AG08395 (cell line): ENCODE data around the gene NOL3.

Experiments
- DNase-seq: peaks from one replicate; pipeline ENCODE4 v3.0.0; 2012; ENCODE audit warnings: mixed read lengths, low spot score

Gene NOL3

GRCh38 chr16:67190041-67190440, 19.7 kb downstream of the NOL3 start, which contains the start of gene EXOC3L1:
TSS of gene EXOC3L1 (minus strand) at chr16:67190136. CDS start at chr16:67189676, 460 bp downstream.
- no peak for DNase-seq

DNA sequence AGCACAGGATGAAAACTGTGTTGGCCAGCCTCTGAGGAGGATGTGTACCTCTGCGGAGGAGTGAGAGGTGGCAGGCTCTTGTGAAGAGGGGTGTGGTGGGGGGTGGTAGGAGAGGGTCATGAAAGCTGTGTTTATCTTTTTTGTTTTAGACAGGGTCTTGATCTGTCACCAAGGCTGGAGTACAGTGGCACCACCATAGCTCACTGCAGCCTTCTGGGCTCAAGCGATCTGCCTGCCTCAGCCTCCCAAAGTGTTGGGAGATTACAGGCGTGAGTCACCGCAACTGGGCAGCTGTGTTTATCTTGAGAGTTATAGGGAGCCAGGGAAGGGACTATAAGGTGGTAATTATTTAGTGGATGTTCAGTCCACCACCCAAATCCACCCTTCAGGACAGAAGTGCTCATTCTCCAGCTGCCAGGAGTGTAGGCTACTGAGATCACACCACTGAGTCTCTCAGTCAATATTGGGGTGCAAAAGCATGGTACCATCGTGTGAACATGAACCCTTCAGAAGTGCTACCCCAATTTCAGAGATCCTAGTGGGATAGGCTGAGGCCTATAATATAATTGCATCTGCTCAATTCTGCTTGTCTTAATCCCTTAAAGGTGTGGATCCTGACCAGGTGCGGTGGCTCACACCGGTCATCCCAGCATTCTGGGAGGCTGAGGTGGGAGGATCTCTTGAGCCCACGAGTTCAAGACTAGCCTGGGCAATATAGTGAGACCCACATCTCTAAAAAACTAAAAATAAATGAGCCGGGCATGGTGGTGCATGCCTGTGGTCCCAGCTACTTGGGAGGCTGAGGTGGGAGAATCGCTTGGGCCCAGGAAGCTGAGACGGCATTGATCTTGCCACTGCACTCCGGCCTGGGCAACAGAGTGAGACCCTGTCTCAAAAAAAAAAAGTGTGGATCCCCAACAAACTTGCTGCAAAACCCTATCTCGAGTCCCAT, 20.4 kb downstream of the NOL3 start:
- no peak for DNase-seq

DNA sequence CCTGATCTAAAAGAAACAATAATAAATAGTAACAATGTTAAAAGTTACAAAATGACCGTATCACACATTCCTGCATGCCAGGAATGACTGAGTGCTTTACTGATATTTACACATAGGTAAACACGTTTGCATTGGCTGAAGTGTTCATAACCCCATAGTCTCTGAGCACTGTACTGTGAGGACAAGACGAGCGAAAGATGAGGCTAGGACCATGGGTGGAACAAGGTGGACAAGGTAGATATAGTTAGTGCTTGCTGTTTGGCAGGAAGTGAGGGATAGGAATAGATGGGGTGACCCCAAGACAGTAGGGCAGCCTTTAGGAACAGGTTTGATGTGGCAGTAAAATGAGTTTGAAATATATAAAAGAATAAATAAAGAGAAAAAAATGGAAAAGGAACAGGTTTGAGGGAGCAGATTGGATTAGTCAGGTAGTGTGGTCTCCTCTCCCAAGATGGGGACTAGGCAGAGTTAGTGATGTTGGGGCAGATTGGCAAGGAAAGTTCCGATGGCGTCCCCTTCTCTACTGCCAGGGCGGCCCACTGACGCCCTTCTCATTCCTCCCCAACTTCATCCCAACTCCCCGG, 21.2 kb downstream of the NOL3 start:
- no peak for DNase-seq

DNA sequence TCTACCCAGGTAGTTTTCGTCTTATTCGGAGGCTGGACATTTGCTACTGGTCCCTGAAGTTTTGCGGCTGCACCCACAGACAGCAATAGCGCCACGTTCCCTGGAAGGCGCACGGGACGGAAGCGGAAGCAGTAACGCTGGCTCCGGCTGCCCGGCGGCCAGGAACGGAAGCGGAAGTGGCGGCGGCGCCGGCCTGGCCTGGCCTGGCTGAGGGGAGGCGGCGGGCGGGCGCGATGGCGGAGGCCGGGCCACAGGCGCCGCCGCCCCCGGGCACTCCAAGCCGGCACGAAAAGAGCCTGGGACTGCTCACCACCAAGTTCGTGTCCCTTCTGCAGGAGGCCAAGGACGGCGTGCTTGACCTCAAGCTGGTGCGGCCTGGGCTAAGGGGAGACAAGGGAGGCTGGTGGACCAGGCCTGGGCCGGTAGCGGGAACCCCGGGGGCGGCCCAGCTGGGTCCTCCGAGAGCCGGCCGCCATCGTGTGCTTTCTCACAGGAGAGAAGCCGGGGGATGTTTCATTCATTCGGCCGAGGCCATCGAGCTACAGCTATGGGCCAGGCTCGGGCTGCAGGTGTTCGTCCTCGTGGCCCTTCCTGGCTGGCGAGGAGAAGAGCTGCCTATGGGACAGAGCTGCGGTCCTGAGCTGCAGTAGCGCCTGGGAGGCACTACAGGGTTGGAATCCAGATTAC, 21.8 kb downstream of the NOL3 start, which contains the start of gene E2F4:
TSS of gene E2F4 (plus strand) at position 161 of the 687 bp plus-strand sequence. CDS start at position 234, 73 bp downstream.
- DNase-seq, result peak; percentile 94

DNA sequence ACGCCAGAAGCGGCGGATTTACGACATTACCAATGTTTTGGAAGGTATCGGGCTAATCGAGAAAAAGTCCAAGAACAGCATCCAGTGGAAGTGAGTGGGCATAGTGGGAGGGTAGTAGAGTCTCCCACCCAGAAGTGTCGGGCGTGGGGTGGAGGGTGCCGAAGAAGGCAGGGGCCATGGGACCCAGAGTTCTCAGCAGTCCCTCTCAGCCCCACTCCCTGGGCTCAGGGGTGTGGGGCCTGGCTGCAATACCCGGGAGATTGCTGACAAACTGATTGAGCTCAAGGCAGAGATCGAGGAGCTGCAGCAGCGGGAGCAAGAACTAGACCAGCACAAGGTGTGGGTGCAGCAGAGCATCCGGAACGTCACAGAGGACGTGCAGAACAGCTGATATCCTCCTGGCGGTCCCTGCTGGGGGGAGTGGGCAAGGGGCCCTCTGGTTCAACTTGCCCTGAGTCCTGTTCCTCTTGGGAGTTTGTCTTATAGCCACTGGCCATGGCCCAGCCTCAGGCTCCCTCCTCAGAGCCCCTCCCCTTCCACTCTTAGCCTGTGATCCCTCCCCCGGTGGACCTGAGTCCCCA, 22.5 kb downstream of the NOL3 start:
- no peak for DNase-seq

- no peak for DNase-seq
Observed at GRCh38 chr16:67193536-67193935, 23.2 kb downstream of the NOL3 start.

GRCh38 chr16:67194260-67194659, 23.9 kb downstream of the NOL3 start:
- no peak for DNase-seq

GRCh38 chr16:67195676-67196075, 25.3 kb downstream of the NOL3 start:
- DNase-seq, result no peak

DNA sequence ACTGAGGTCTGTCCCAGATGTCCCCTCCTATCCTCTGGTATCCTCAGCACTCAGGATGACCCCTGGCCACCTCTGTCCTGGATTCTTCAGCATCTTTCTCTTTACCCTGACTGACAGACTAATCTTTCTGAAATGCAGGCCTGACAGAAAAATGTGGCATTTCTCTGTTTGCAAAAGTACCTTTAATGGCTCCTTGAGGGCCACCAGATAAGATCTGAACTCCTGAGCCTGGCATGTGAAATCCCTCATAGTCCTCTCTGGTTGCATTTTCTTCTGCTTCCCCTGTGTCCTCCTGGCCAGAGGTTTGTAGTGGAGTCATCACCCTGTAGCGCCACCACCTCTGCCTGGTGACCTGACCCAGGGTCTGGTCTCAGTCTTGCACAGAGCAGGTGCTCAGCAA, 26.5 kb downstream of the NOL3 start:
- DNase-seq, result no peak

- no peak for DNase-seq
Observed at GRCh38 chr16:67197704-67198103, 27.4 kb downstream of the NOL3 start.

- DNase-seq, result peak; percentile 73
Observed at GRCh38 chr16:67198238-67198734, 27.9 kb downstream of the NOL3 start.

DNA sequence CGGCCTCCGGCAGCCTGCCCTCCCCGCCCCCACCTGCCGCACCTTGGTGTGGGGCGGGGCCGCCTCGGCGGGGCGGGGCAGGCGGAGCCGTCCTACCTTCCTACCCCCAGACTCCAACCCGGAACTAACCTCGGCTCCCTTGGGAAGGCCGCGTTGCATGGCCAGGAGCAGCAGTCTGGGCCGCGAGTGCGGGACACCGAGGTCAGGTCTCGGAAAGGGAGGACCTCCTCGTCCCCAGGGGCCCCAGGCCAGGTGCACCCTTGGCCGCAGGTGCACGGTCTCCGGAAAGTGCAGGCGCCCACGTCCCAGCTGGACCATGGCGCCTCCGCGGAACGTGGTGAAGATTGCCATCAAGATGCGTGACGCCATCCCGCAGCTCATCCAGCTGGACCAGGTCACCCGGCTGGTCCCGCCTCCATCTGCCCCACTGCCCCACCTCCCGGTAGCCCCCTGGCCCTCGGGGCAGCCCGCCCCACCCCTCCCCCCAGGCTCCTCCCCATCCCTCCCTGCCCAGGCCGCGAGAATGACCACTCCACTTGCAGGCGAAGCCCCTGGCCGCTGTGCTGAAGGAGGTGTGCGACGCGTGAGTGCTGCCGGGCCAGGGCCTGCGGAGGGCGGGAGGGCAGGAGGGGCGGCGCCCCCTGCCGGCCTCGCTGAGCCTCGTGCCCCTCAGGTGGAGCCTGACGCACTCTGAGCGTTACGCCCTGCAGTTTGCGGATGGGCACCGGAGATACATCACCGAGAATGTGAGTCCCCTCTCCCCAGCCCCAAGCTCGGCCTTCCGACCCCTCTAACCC, 28.9 kb downstream of the NOL3 start, which contains the start of gene ELMO3:
TSS of gene ELMO3 (plus strand) at position 121 of the 797 bp plus-strand sequence. CDS start at position 317, 196 bp downstream.
- DNase-seq, result no peak

DNA sequence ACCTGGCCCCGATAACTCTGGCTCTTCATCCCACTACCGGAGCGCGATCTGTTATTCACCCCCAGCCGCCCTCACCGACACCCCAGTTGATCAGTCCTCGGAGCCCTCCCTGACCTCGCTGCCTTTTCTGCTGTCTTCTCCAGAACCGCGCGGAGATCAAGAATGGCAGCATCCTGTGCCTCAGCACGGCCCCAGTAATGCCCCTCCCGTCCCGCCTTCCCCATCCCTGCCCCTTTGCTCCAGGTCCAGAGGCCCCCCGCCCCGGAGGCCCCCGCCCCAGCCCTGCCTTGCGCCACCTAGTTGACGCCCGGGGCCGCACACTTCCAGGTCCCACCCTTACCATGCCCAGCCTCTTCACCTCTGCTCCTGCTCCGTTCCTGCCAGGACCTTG, 29.5 kb downstream of the NOL3 start:
- no peak for DNase-seq

- DNase-seq, result no peak
Observed at GRCh38 chr16:67200491-67200890, 30.2 kb downstream of the NOL3 start.

DNA sequence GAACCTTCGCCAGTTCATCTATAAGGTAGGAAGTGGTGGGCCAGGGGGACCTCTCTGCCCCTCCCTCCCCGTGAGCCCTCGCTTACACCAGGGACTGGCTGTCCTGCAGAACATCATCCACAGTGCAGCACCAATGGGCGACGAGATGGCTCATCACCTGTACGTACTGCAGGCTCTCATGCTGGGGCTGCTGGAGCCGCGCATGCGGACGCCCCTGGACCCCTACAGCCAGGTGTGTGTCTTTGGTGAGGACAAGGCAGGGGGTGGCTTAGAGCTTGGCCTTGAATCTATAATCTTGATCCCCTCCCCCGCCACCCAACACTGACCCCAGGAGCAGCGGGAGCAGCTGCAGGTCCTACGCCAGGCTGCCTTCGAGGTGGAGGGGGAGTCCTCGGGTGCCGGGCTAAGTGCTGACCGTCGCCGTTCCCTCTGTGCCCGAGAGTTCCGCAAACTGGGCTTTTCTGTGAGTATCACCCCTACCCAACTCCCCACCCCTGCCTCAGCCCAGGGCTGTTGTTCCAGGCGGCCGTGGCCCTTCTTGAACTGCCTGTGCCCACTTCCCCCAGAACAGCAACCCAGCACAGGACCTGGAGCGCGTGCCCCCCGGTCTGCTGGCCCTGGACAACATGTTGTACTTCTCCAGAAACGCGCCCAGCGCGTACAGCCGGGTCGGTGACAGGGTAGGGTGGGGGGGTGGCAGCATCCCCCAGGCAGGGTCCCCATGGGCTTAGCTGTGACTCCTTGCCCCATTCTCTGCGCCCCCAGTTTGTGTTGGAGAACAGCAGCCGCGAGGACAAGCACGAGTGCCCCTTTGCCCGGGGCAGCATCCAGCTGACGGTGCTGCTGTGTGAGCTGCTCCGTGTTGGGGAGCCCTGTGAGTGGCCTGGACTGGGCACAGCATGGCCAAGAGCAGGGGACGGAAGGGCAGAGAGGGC, 31.3 kb downstream of the NOL3 start:
- DNase-seq, result no peak

DNA sequence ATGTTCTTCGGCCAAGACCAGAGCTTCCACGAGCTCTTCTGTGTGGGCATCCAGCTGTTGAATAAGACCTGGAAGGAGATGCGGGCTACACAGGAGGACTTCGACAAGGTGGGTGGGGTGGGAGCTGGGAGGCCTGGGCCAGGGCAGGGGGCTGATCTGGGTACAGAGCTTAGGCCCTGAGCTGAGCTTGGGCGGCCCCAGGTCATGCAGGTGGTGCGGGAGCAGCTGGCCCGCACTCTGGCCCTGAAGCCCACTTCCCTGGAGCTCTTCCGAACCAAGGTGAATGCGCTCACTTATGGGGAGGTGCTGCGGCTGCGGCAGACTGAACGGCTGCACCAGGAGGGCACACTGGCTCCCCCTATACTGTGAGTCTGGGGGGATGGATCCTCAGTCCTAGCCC, 32.1 kb downstream of the NOL3 start:
- no peak for DNase-seq

GRCh38 chr16:67202956-67203493, 32.7 kb downstream of the NOL3 start:
- no peak for DNase-seq

DNA sequence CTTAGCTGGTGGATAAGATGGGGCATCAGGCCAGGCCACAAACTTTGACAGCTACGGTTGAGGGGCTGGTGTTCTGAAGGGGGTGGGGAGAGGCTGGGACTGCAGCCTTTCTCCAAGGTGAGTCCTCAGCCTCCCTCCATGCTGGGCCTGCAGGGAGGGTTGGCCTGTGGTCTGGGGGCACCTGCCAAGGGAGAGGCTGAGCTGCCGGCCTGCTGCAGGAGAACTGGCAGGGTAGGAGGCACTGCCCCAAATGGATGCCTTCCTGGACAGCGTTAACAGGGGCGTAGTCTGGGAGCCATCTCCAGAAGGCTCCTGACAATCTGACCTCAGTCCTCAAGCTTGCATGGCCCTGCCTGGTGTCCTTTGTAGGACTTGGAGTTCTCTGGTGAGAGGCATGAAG, 33.7 kb downstream of the NOL3 start:
- DNase-seq, result no peak

GRCh38 chr16:67206129-67206837, 35.9 kb downstream of the NOL3 start:
- DNase-seq, result no peak
